GM10847 (cell line): ENCODE measurements around the gene RALGAPA1.

Source experiments
- POLR2A ChIP-seq: IDR thresholded peaks from 2 replicates; pipeline ENCODE4 v1.6.1; 2011; ENCODE audit not compliant: insufficient read length; ENCODE audit errors: extremely low read depth

RALGAPA1 gene

DNA sequence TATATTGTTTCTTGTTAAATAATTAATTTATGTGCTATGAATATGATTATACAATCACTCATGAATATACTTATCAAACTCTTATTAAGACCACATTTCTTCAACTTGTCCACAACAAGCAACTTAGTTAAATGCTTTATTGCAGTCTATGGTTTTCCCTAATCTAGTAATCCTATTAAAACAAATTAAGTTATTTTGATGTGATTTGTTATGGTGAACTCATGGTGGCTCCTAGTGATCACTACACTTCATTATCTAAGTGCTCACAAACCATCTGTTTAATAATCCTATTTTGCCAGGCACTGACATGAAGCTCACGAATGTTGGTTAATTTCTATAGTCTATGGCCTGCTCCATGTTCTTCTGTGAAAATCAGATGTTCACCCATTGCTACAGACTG is 232.2 kb downstream of the RALGAPA1 start:
- no peak for TF ChIP-seq POLR2A

DNA sequence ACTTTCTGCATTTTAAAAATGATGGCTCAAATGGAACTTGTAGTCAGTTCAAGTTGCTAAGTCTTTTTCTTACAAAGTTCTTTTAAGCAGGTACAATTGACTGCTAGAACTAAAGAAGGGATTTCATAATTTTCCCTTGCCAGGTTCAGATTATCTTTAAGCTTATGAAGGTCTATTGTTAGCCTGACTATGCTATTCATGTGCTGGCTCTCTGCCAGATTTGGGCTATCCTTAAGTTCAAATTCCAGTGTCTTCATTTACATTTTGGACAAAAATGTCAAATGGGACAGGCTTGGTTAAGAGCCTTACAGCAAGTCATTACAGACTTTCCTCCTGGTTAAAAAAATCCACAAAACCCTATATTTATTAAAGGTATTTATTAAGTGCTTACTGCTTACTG is 232.8 kb downstream of the RALGAPA1 start:
- no peak for TF ChIP-seq POLR2A

DNA sequence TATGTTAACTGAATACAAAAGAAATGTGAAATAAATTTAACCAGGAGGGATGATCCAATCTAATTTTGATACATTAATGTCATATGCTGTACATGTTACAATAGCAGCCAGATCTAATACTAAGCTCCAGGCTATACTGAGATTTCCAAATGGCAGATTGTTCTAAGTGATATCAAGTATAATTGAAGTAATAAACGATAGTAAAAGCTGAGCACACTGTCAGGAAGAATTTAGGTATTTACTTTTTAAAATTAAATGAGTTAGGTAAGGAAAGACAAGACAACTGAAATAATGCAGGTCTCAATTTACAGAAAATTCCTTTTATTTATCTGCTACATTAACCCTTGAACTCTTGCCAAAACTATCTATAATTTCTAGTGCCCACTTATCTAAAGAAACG is 235.2 kb downstream of the RALGAPA1 start:
- TF ChIP-seq POLR2A, result no peak

DNA sequence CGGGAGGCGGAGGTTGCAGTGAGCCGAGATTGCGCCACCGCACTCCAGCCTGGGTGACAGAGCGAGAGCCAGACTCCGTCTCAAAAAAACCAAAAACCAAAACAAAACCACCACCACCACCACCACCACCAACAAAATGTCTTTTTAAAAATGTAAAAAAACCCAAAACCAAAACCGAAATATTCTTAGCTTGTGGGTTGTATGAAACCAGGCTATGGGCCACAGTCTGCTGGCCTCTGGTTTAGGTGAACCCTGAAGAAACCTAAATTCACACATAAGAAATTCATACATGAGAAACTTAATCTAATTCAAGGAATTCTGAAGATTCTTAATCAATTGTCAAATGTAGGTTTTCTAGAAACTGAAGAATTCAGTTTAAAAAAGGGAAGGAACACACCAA is 237.5 kb downstream of the RALGAPA1 start:
- TF ChIP-seq POLR2A, result no peak

DNA sequence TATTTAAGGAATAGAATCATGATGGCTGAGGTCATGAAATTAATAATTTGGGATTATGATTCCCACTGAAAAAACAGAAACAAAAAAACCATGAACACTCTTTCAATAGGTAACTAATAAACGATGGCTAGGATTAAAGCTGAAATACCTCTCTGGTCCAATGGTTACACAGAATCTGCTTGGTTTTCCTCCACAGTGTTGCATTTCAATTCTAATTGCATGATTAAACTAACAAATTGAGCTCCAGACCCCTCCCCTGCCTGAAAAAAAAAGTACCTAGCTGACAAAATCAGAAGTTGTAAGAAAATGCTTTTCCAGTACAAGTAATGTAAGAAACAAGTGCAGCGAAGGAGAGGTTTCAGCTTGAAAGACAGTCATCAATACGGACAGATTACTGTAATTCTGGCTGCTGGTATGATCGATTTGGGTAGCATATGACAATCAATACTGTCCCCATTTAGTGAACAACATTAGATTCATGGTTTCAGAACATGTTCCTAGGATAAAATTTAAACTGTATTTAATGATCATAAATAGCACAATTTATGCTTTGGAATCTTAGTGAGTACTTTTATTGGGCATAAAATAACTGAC is 243.1 kb downstream of the RALGAPA1 start:
- TF ChIP-seq POLR2A, result no peak

DNA sequence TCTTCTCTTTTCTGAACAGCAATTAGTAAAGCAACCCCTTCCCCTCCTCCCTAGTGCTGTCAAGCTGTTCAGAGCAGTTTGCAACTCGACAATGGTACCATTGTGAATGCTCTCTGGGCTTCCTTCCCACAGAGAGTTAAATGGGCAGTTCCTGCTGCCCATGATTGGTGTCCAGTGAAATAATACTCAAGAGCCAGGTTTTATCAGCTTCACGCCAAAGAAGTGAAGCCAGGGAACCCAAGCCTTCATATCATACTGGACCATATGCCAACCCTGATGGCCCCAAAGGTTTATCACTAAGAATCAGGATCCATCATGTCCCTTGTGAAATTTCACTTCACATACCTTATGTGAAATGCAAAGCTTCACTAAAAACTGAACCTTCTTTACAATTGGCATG is 250.4 kb downstream of the RALGAPA1 start:
- no peak for TF ChIP-seq POLR2A

DNA sequence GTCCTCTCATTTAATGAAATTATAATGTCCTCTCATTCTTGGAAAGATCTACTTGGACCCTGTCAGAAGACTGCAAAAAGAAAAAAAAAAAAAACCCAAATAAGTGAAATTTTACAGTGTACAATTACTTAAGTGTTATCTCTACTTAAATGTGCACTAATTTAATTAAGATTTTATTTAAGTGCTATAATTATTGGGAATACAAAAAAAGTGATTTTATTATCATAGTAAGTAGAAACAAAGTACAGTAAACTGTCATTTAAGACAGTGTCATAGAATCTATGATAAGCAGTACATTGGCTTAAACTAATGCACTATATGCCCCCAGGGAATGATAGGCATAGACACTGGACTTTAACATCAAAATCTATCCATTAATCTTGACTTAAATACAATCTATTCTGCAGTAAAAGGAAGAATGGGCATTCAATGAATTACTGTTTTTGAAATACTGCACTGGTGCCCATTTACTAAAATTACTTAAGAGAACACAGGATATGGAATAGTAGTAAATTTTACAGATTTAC is 251.8 kb downstream of the RALGAPA1 start:
- TF ChIP-seq POLR2A, result no peak

DNA sequence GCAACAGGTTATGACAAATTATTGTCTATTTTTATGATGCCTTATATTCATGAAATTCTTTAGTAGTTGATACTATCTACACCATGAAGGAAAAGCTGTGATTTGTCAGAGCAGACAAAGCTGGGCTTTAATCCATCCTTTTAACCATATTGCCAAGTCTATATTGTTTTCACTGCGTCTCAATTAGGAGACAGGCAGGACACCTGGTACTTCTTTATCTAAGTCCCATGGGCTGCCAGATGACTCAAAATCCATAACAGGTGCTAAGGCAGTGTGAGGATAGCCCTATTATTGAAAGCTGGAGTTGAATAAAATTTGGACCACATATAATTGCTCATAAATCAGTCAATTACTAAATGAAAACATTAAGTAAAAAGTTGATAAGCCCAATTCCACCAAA is 252.5 kb downstream of the RALGAPA1 start:
- TF ChIP-seq POLR2A, result no peak

DNA sequence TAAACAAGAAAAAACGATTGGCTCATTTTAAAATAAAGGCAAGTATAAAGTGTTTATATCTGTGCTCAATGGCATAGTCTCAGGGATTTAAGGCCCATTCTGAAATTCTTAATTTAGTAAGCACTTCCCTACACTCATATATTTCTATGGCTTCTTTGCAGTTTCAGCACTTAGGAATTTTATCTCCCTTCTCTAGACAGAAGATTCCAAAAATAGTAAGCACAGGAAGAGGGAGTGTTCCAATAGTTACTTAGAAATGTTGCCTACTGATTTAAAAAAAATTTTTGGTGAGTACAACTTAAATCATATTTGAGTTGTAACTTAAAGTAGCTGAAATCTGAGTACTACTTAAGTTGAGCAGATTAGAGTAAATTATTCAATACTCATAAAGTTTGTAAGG is 255.3 kb downstream of the RALGAPA1 start:
- no peak for TF ChIP-seq POLR2A

DNA sequence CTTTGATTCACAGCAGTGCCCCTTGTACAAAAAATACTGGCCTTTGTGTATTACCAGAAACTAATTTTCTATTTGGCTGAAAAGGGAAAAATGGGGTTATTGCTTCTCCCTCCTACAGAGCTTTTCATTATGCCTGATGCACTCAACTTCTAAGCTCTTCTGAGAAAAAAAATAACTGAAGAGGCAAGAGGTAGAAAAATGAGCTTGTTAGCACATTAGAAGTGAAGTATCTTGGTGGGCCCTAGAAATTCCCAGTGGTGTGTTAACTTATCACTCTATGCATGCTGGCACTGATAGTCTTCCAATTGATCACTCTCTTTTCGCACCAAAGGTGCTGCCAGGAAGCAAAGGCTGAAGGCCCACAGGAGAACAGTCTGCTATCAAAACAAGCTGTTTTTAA is 258.0 kb downstream of the RALGAPA1 start:
- TF ChIP-seq POLR2A, result no peak

DNA sequence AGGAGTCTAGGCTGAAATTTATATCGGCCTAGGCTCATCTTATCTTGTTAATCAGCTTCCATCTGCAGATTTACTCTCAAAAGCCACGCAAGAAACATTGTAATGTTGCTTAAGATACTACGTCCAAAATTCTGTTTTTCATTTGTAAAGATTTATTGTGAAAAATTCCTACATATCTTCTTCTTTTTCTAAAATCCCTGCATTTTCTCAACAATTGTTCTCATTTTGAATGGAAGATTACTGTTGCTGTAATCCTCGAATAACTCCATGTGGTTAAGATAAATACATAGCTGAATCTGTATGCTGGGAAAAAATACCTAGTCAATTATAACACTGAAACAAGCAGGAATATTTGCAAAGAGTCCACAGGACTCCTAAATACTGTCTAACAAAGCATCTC is 259.5 kb downstream of the RALGAPA1 start:
- TF ChIP-seq POLR2A, result no peak

DNA sequence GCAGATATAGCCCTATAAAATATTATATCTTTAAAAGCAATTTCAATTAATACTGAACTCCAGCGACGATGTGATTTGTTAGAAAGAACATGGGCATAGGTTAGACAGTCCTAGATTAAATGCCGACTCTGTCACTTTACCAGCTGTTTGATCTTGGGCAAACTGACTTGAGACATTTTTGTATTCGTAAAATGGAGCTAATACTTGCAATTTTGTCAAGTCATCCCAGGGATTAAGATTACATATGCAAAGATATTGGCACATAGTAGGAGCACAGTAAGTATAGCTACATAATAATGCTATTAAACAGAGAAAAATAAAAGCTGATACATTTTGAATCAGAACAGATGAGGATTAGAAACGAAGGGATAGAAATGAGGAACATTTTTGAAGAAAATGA is 266.1 kb downstream of the RALGAPA1 start:
- no peak for TF ChIP-seq POLR2A

DNA sequence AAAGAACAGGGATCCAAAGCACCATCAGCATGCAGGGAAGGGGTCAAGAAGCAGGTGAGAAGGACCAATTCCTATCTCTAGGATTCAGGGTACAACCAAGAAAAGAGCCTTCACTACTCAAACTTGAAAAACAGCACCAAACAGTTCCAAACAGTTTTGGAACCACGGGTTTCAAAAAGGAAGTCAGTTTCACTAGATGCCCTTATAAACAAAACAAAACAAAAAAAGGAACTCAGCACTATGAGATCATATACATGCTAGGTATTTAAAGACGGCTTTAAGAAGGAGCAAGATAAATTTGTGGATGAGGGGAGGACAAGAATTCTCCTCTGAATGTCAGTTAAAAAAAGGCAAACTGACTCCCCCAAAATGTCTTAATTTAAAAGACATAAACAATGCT is 269.1 kb downstream of the RALGAPA1 start:
- TF ChIP-seq POLR2A, result no peak

DNA sequence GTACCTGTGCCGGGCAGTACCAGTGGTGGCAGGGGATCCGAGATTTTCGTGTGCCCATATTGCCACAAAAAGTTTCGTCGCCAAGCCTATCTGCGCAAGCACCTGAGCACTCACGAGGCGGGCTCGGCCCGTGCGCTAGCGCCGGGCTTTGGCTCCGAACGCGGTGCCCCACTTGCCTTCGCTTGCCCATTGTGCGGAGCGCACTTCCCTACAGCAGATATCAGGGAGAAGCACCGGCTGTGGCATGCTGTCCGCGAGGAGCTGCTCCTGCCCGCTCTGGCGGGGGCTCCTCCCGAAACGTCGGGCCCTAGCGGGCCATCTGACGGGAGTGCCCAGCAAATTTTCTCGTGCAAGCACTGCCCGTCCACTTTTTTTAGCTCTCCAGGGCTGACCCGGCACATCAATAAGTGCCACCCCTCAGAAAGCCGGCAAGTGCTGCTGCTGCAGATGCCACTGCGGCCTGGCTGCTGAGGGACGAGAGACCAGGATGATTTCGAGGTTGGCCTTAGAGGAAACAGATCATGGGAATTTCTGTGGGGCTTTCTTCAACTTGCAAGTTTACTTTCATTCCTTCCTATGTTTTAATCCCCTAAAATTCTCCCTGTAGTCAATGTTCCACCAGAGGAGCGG is 273.5 kb downstream of the RALGAPA1 start:
- no peak for TF ChIP-seq POLR2A

DNA sequence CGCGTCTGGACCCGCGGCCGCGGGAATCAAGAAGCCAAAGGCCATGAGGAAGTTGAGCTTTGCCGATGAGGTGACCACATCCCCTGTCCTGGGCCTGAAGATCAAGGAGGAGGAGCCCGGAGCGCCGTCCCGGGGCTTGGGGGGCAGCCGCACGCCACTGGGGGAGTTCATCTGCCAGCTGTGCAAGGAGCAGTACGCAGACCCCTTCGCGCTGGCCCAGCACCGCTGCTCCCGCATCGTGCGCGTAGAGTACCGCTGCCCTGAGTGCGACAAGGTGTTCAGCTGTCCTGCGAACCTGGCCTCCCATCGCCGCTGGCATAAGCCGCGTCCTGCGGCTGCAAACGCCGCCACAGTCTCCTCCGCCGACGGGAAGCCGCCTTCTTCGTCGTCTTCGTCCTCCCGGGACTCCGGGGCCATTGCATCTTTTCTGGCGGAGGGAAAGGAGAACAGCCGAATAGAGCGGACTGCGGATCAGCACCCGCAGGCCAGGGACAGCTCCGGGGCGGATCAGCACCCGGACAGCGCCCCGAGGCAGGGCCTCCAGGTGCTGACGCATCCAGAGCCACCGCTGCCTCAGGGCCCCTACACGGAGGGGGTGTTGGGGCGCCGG is 274.1 kb downstream of the RALGAPA1 start:
- no peak for TF ChIP-seq POLR2A

DNA sequence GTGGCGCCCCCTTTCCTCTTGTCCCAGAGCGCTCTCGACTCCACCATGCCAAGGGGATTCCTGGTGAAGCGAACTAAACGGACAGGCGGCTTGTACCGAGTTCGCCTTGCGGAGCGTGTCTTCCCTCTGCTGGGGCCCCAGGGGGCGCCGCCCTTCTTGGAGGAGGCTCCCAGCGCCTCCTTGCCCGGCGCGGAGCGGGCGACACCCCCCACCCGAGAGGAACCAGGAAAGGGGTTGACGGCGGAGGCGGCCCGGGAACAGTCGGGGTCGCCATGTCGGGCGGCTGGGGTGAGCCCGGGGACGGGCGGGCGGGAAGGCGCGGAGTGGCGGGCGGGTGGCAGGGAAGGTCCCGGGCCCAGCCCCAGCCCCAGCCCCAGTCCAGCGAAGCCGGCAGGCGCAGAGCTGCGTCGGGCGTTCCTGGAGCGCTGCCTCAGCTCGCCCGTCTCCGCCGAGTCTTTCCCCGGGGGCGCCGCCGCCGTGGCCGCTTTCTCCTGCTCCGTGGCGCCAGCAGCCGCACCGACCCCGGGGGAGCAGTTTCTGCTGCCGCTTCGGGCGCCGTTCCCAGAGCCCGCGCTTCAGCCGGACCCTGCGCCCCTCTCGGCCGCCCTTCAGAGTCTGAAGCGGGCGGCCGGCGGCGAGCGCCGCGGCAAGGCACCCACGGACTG is 274.8 kb downstream of the RALGAPA1 start:
- no peak for TF ChIP-seq POLR2A

DNA sequence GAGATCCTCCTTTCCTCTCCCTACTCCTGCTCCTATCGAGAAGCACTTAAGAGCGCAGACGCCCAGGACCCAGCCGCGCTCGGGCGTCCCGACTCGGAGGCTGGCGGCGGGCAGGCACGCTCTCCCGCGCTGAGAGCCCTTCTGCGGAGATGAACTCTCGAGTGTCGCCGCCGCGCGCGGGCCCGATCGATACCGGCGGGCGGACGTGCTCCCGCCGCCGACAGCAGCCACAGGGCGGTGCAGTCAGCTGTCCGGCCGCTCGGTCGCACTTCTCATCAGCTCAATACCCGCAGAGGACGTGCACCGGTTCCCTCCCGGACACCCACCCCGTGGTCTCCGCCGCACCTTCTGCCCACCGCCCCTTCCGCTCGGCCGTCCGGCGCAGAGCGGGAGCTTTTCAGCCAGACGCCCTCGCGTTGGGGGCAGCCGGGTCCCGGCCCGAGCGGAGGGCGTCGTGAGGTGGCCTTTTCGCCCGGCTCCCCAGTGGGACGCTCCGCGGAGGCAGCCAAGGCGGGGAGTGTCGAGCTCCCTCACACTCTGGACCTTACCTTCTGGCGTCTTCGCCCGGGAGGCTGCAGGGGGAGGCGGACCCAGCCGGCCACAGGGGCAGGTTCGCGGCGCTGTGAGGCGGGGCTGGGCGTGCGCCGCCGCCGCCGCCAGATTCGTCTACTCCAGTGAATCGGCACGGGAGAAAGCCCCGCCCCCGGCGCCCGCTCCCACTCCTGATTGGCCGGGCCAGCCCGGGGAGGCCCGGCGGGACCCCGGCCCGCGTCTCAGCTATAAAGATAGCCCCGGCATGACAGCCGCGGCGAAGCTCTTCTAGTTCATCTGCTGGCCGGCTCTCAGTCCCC is 275.5 kb downstream of the RALGAPA1 start, which contains the start of gene INSM2:
Gene INSM2 (plus strand): TSS at position 808 of the 851 bp plus-strand sequence. CDS start 89 bp downstream, outside the sequence.
- TF ChIP-seq POLR2A, result no peak
